DND-41 (cell line): ENCODE measurements around the gene P2RX1.

ENCODE experiments used
- ATAC-seq: fragments of 200-7000 bp; cut with Tn5 transposase; 3 replicates; pipeline ENCODE4 v1.9.1; 2021; ENCODE audit warnings: low read depth; ENCODE audit not compliant: insufficient read depth
- DNase-seq: peaks from one replicate; pipeline ENCODE4 v3.0.0-alpha.2; 2020
- H2AFZ ChIP-seq: 2 replicates; pipeline ENCODE4 v1.6.0; 2012; ENCODE audit warnings: low read depth, low read length
- H3K27ac ChIP-seq: 2 replicates; pipeline ENCODE4 v1.5.1; 2012; ENCODE audit warnings: low read length, inconsistent platforms
- H3K27me3 ChIP-seq: fragments of 200-600 bp; sonication (generic); 2 replicates; pipeline ENCODE4 v1.6.0; 2012; ENCODE audit warnings: low read length, mild to moderate bottlenecking, inconsistent platforms; ENCODE audit not compliant: insufficient read depth, poor library complexity
- H3K36me3 ChIP-seq: 2 replicates; pipeline ENCODE4 v1.5.1; 2012; ENCODE audit warnings: low read length, inconsistent platforms; ENCODE audit not compliant: insufficient read depth
- H3K4me1 ChIP-seq: 2 replicates; pipeline ENCODE4 v1.5.1; 2012; ENCODE audit warnings: mild to moderate bottlenecking, low read length; ENCODE audit not compliant: insufficient read depth
- H3K4me2 ChIP-seq: 2 replicates; pipeline ENCODE4 v1.6.0; 2012; ENCODE audit warnings: mild to moderate bottlenecking, moderate library complexity, low read length, inconsistent platforms; ENCODE audit not compliant: insufficient read depth
- H3K4me3 ChIP-seq, 2 experiments: fragments of 200-600 bp in 1 of 2; shearing (Covaris generic) in 1 of 2; 2 replicates each; pipeline ENCODE4 v1.5.1; 2012 to 2016; ENCODE audit warnings: inconsistent platforms in 2 of 2, low read length in 2 of 2, mild to moderate bottlenecking in 2 of 2, low read depth in 1 of 2, moderate library complexity in 1 of 2
- H3K79me2 ChIP-seq: 2 replicates; pipeline ENCODE4 v1.6.0; 2012; ENCODE audit warnings: low read length, inconsistent platforms; ENCODE audit not compliant: insufficient read depth
- H3K9ac ChIP-seq: 2 replicates; pipeline ENCODE4 v1.6.0; 2012; ENCODE audit warnings: low read depth, mild to moderate bottlenecking, inconsistent platforms, low read length, moderate library complexity
- H3K9me3 ChIP-seq: 2 replicates; pipeline ENCODE4 v1.5.1; 2012; ENCODE audit warnings: low read length, moderate library complexity, mild to moderate bottlenecking, inconsistent platforms; ENCODE audit not compliant: insufficient read depth, severe bottlenecking
- H4K20me1 ChIP-seq: 2 replicates; pipeline ENCODE4 v1.6.0; 2012; ENCODE audit warnings: low read length; ENCODE audit not compliant: insufficient read depth
- CTCF ChIP-seq: IDR thresholded peaks from 2 replicates; pipeline ENCODE4 v1.5.1; 2012; ENCODE audit warnings: borderline replicate concordance, low read length, moderate library complexity, mild to moderate bottlenecking; ENCODE audit not compliant: poor library complexity, severe bottlenecking; ENCODE audit errors: extremely low read depth
- EZH2 ChIP-seq: IDR thresholded peaks from 3 replicates; pipeline ENCODE4 v1.6.1; 2012; ENCODE audit warnings: borderline replicate concordance, low read depth, mild to moderate bottlenecking, moderate library complexity, low read length, inconsistent platforms; ENCODE audit not compliant: severe bottlenecking

P2RX1 gene

GRCh38 chr17:3928406-3928805, 12.1 kb upstream of the P2RX1 start:
- no peak for DNase-seq
- no peaks in the 10 kb centered on the region for H3K27me3 ChIP-seq

GRCh38 chr17:3927628-3928340, 11.5 kb upstream of the P2RX1 start:
- H3K27ac ChIP-seq: no peak overlapping the region

More at GRCh38 chr17:3928406-3928805, 12.1 kb upstream of the P2RX1 start:
- no peak overlapping the region for H3K27ac ChIP-seq
- TF ChIP-seq EZH2 (no peak), CTCF (no peak)
- H3K4me2 ChIP-seq: no peak overlapping the region
- no peaks in the 10 kb centered on the region for H3K9me3 ChIP-seq
- H3K36me3 ChIP-seq: peaks cover 94% of the 10 kb centered on the region
- no peaks in the 10 kb centered on the region for H3K4me1 ChIP-seq
- no peaks in the 10 kb centered on the region for H3K79me2 ChIP-seq
- H2AFZ ChIP-seq: no peak overlapping the region
- H3K9ac ChIP-seq: no peak overlapping the region
- H4K20me1 ChIP-seq: peaks cover 41% of the 10 kb centered on the region
- H3K4me3 ChIP-seq: no peak overlapping the region
- ATAC-seq: no peak

GRCh38 chr17:3926860-3927627, 10.8 kb upstream of the P2RX1 start:
- TF ChIP-seq EZH2 (no peak), CTCF (no peak)
- ATAC-seq: no peak
- no peaks in the 10 kb centered on the region for H3K4me1 ChIP-seq
- peaks cover 82% of the 10 kb centered on the region for H3K36me3 ChIP-seq
- no peak overlapping the region for H3K27ac ChIP-seq
- no peak overlapping the region for H2AFZ ChIP-seq
- no peaks in the 10 kb centered on the region for H3K79me2 ChIP-seq
- H4K20me1 ChIP-seq: peaks cover 41% of the 10 kb centered on the region
- H3K9me3 ChIP-seq: no peaks in the 10 kb centered on the region
- H3K9ac ChIP-seq: no peak overlapping the region
- no peak overlapping the region for H3K4me3 ChIP-seq
- H3K27me3 ChIP-seq: no peaks in the 10 kb centered on the region
- DNase-seq: no peak
- no peak overlapping the region for H3K4me2 ChIP-seq

More at GRCh38 chr17:3927628-3928340, 11.5 kb upstream of the P2RX1 start:
- Histone ChIP-seq H3K79me2 (no peaks in the 10 kb centered on the region), H3K9me3 (no peaks in the 10 kb centered on the region), H3K27me3 (no peaks in the 10 kb centered on the region), H3K4me1 (no peaks in the 10 kb centered on the region), H3K9ac (no peak overlapping the region), H3K4me3 (no peak overlapping the region), H2AFZ (no peak overlapping the region), H3K36me3 (peaks cover 89% of the 10 kb centered on the region), H4K20me1 (peaks cover 41% of the 10 kb centered on the region), H3K4me2 (no peak overlapping the region)
- no peak for DNase-seq
- TF ChIP-seq CTCF (no peak), EZH2 (no peak)
- ATAC-seq: no peak
